GM15510 (cell line): ENCODE data around the gene SHISAL2B.

Experiments
- POLR2A ChIP-seq: IDR thresholded peaks from 3 replicates; pipeline ENCODE4 v1.6.1; 2011; ENCODE audit warnings: borderline replicate concordance; ENCODE audit not compliant: insufficient read length; ENCODE audit errors: extremely low read depth

SHISAL2B gene

GRCh38 chr5:64685866-64686265 is 4.4 kb upstream of the SHISAL2B start:
- no peak for TF ChIP-seq POLR2A

GRCh38 chr5:64688391-64688790 is 1.9 kb upstream of the SHISAL2B start:
- TF ChIP-seq POLR2A = no peak

GRCh38 chr5:64688965-64689364 is 1.3 kb upstream of the SHISAL2B start:
- no peak for TF ChIP-seq POLR2A

GRCh38 chr5:64690104-64690416 is 243 bp upstream of the SHISAL2B start:
- no peak for TF ChIP-seq POLR2A

- no peak for TF ChIP-seq POLR2A
Observed at GRCh38 chr5:64691291-64691690, 988 bp downstream of the SHISAL2B start.

GRCh38 chr5:64693636-64694035 is 3.3 kb downstream of the SHISAL2B start:
- no peak for TF ChIP-seq POLR2A

GRCh38 chr5:64700765-64701164 is 10.5 kb downstream of the SHISAL2B start:
- no peak for TF ChIP-seq POLR2A

GRCh38 chr5:64707191-64707590 is 16.9 kb downstream of the SHISAL2B start:
- TF ChIP-seq POLR2A = no peak

- TF ChIP-seq POLR2A = no peak
Observed at GRCh38 chr5:64722588-64722987, 32.3 kb downstream of the SHISAL2B start.

GRCh38 chr5:64727150-64727549 is 36.8 kb downstream of the SHISAL2B start:
- no peak for TF ChIP-seq POLR2A

- no peak for TF ChIP-seq POLR2A
Observed at GRCh38 chr5:64742411-64742810, 52.1 kb downstream of the SHISAL2B start.

- no peak for TF ChIP-seq POLR2A
Observed at GRCh38 chr5:64742821-64743220, 52.5 kb downstream of the SHISAL2B start.

- no peak for TF ChIP-seq POLR2A
Observed at GRCh38 chr5:64744914-64745313, 54.6 kb downstream of the SHISAL2B start.

- no peak for TF ChIP-seq POLR2A
Observed at GRCh38 chr5:64746446-64746845, 56.1 kb downstream of the SHISAL2B start.

- no peak for TF ChIP-seq POLR2A
Observed at GRCh38 chr5:64749385-64749784, 59.1 kb downstream of the SHISAL2B start.

GRCh38 chr5:64754066-64754465 is 63.8 kb downstream of the SHISAL2B start:
- TF ChIP-seq POLR2A = no peak

- TF ChIP-seq POLR2A = no peak
Observed at GRCh38 chr5:64758901-64759300, 68.6 kb downstream of the SHISAL2B start.
